NCI-H2107 treated with DMSO at 0.1 percent for 48 hours (cell line): ENCODE measurements around the gene MRPL53.

Source experiments
- DNase-seq: peaks from one replicate; lab custom pipeline; 2025; ENCODE audit not compliant: unreplicated experiment; lab: John Stamatoyannopoulos, UW

MRPL53 gene

GRCh38 chr2:74429487-74430451 lies 42.7 kb downstream of the MRPL53 start:
- no peak for DNase-seq

DNA sequence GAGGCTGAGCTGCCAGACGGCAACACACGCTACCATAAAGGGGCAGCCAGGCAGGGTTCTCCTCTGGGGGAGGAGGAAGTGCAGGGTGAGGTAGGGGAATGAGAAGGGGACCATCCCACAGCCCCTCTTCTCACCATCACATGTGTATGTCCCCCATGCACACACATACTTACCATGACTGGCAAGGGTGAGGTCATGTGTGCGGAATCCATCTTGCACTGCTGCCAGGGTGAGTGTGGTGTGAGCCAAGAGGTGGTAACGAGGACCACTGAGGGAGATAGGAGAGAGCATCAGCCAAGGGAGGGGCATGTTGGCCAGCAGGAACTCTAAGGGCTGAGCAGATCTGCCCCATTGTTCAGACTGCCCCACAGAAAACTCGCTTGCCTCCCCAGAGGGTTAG lies 43.8 kb downstream of the MRPL53 start:
- DNase-seq: no peak

DNA sequence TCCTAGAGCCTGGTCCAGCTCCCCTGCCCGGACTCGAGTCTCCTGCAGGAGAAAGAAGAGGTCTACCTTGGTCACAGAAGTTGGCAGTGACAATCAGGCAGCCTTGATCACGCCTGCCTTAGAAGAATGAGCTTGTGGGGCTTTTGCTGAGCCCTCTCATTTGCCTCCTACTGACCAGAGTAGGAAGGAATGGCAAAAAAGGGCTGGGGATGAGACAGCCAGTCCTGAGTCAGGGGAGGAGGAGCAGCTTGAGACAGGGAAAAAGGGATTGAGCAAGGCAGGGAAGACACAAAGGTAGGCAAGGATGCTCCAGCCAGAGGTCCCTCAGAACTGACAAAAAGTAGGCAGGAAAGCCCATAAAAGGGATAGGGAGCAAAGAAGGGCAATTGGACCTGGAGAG lies 44.9 kb downstream of the MRPL53 start:
- DNase-seq: no peak

- no peak for DNase-seq
These were observed 46.2 kb downstream of the MRPL53 start for GRCh38 chr2:74426181-74426758.

- DNase-seq: no peak
These were observed 47.0 kb downstream of the MRPL53 start for GRCh38 chr2:74425523-74425922.

- DNase-seq: no peak
These were observed 47.5 kb downstream of the MRPL53 start for GRCh38 chr2:74424995-74425406.

- no peak for DNase-seq
These were observed 48.1 kb downstream of the MRPL53 start for GRCh38 chr2:74424139-74424992.

DNA sequence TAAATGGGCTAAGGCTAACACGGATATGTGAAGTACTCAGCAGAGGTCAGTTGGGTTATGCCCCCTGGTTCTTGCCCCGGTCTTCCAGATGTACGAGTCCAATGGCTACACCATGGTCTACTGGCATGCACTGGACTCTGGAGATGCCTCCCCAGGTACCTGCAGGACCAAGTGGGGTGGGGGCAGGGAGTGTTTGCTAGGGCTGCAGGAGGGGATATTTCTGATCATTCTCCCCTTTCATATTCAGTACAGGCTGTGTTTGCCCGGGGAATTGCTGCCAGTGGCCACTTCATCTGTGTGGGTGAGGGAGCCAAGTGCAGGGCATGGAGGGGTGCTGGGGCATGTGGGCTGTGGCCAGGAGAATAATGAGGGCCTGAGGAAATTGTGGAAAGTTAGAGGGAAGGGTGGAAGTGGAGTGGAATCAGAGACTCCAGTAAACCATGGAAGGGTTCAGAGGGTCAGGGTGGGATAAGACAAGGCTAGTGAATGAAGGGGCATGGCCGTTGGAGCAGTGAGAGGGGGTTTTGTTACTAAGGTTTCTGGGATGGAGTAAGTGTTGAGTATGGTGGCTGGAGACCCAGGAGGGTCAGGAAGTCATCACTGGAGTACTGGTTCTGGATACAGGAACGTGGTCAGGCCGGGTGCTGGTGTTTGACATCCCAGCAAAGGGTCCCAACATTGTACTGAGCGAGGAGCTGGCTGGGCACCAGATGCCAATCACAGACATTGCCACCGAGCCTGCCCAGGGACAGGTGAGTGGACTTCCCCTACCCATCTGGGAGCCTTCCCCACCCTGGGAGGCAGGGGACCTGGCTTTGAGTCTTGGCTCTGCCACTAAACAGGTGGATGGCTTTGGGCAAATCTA lies 49.0 kb downstream of the MRPL53 start:
- DNase-seq: no peak
